ENCODE results near the gene CFAP53.
"Not testable (repeated sequence)": the region's sequence is repeated elsewhere in the genome, so short reads cannot be mapped to it uniquely, and the experiment has no call there.

The CFAP53 gene

DNA sequence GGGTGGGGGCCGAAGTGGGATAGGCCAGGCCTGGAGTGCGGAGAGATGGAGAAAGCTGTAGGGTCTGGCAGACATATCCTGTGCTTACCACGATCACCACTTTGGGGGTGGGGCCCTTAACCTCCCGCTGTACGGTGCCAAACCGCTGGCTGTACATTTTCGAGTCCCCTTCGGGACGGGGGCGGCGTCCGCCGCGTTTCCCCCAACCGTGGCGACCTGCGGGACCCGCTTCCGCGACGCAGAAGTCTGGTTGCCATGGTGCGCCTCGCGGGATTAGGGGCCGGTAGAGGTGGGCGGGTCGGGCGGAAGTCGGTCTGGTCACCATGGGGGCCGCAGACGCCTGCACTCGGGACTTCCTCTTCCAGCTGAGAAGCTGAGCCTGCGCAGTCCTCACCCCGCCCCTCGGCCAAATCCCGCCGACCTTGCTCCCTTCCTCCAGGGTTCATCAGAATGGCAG lies at the start of gene CFAP53:
TSS of gene CFAP53 (minus strand) at position 248 of the 457 bp plus-strand sequence. CDS start at position 157, 91 bp downstream.
- DNase-seq = peak; percentile 53

DNA sequence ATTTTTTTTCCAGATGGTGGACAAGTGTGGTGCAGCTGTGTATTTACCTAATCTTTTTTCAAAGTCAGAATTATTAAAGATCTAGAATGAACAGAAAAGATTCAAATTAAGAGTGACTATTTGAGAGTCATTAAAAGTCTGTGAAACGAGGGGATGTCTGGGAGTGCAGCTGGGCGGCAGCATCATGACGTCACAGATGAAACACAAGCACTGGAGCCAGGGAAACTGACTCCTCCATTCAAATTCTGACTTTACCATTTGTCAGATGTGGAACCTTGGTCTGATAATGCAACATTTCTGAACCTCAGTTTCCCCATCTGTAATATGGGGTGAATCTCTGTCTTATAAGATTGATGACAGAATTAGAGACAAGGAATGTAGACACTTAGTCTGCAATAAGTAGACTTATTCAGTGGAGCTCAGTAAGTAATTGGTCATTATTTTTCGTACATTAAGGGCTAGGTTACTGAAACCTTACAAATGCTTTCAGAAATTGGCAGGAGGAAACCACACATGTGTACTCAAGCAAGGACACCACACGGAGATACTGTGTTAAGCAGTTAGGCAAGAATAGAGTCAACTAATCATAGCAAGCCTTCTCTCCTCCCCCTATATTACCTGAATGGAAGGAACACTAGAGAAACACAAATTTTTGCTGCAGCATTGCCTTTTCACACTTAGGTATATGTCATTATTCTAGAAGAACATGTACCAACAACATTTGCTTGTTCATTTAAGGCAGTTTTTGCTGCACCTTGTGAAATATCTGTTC lies 49.0 kb upstream of the CFAP53 start:
- no peak for DNase-seq

DNA sequence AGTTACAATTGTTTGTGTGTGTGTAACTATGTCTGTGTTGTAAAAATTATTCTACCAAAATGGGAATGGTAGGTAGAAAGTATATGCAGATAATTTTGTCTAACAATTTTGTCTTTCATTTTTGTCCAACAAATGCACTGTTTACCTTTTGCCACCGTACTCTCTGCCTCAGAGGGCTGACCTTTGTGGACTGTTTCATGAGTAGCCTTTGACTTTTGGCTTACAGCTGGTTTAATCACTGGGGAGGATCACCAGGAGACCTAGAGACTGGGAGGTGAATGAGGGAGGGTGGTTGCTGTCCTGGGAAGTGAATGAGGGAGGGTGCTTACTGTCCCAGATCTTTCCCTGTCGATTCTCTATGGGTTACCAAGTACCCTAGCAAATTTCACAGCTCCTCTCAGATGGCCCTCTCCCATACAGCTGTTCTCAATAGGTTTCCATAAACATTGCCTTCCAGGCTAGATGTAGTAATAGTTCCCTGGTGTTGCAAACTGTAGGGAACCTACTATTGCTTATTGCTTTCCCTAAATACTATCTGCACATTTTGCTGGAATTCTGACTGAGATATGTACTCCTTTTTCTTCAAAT lies 47.7 kb upstream of the CFAP53 start:
- DNase-seq = no peak

DNA sequence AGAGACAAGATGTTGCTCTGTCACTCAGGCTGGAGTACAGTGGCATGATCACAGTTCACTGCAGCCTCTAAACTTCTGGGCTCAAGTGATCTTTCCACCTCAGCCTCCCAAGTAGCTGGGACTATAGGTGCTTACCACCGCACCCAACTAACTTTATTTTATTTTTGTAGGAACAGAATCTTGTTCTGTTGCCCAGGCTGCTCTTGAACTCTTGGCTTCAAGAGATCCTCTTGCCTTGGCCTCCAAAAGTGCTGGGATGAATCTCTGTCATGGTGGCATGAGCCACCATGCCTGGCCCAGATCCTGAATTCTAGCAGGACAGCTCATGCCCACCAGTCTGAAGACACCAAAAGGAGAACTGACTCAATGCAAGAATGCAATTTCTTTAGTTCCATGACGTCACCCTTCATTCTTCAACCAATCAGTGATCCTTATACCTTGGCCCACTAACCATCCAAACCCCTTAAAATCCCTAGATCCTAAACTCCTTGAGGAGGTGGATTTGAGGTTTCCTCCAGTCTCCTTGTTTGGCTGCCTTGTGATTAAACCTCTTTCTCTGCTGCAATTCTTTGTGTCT lies 46.8 kb upstream of the CFAP53 start:
- no peak for DNase-seq

GRCh38 chr18:50312296-50313030 lies 46.2 kb upstream of the CFAP53 start:
- no peak for DNase-seq

DNA sequence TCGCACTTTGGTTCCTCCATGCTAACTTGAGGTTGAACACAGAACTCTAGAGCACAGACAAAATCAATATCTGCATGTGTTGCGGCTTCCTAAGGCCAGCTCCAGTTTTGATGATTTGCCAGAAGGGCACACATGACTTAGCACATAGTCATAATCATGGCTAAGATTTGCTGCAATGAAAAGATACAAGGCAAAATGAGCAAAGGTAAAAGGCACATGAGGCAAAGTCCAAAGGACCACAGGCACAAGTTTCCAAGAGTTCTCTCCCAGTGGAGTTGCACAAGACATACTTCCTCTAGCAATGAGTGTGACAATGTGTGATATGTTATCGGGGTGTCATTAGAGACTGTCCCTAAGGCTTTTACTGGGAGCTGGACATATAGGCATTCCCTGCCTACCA lies 45.4 kb upstream of the CFAP53 start:
- DNase-seq = no peak

GRCh38 chr18:50310080-50310479 lies 43.8 kb upstream of the CFAP53 start:
- no peak for DNase-seq

GRCh38 chr18:50308851-50309250 lies 42.6 kb upstream of the CFAP53 start:
- DNase-seq = not testable (repeated sequence)

DNA sequence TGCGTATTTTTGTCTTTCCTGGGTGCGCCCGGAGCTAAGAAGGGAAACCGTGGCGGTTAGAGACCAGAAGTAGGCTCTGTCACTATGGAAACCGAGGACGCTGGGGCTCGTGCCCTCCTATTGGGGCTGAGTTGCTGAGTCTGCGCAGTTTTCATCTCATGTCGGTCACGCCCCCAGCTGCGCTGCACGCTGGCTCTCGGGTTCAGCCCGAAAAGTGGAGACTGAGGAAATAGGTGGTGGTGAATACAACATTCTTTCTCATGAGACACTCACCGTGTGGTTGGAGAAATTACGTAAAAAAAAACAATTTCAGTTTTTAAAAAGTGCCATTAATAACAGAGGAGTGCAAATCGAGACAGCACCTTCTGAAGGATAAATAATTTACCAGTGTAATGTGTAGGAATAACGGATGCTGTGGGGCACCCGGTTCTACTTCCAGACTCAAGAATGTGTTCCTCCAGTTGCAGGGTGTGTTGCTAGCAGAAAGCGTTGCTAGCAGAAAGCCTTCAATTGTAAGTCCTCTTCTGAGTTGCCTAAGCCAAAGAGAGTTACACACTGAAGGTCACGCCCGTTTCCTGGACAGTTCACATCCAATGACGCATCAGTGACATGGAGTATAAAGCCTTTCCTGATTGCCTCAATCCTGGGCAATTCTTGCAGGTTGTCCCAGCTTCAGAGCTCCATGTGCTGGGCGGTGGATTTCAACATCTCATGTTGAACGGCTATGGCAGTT lies 41.6 kb upstream of the CFAP53 start:
- DNase-seq = peak; percentile 51

DNA sequence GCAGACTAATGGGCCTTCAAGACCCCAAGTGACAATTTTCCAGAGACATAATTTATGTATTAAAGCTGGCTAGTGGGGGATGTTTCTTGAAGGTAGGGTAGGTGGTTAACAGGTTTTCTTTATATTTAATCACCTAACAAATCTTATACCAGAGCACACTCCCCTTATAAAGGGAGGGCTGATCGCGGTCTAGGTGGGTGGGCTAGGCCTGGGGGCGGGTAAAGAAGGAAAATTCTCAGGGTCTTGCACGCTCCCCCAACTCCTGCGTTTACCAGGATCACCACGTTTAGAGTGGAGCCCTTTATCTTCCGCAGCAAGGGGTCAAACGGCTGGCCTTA lies 41.1 kb upstream of the CFAP53 start:
- DNase-seq = no peak

DNA sequence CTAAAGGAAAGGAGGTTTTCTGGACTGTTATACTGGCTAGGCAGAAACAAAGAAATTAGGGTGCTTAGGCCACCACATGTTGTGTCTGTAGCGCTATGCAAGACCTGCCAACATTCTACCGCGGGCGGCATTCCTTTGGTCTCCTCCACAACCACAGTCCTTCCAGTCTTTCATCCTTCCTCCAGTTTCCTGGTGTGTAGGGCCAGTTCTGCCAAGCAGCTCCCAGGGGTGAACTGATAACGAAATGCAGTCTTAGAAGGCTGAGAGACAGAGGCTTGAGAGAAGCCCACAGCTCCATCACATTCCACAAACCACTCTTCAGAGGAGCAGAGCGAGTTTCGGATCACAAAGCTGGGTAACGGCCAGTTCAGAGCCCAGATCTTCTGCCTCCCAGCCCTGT lies 40.6 kb upstream of the CFAP53 start:
- DNase-seq = no peak

GRCh38 chr18:50301074-50301473 lies 34.8 kb upstream of the CFAP53 start:
- DNase-seq = no peak

- DNase-seq = no peak
Measured at GRCh38 chr18:50299626-50300388, 33.5 kb upstream of the CFAP53 start.

DNA sequence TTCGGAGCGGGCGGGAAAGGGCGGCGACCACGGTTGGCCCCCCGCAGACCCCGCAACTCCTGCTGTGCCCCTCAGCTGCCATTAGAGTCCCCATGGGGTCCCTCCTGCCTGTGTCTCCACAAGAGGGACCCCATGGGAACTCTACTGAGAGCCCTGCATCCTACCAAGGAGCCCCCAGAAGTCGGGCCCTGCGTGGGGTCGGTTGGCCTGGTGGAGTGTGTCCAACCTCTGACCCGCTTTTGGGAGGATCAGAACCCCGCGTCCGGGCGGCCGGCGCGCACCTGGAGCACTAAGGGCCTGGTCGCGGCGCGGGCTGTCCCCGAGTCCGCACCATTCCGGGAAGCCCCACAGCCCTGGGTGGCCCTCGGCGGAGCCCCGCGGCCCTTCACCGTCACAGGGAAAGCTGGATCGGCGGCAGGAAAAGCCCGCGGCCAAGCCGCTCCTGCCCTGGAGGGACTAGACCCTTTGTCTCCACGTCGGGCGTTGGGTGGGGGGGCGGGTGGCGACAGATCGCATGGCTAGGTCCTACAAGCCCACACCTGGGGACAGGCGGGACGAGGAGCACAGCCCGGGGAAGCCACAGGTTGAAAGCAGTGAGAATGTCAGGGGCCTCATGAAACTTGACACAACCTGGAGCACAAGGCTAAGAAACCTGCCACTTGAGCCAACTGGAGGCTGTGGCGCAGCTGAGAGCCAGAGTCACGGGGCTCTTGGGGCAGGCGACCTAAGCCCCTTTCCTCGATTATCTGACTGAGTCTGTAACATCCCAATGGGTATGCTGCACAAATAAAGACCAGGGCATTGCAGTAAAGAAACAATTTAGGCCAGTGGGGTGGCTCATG lies 32.4 kb upstream of the CFAP53 start:
- no peak for DNase-seq

DNA sequence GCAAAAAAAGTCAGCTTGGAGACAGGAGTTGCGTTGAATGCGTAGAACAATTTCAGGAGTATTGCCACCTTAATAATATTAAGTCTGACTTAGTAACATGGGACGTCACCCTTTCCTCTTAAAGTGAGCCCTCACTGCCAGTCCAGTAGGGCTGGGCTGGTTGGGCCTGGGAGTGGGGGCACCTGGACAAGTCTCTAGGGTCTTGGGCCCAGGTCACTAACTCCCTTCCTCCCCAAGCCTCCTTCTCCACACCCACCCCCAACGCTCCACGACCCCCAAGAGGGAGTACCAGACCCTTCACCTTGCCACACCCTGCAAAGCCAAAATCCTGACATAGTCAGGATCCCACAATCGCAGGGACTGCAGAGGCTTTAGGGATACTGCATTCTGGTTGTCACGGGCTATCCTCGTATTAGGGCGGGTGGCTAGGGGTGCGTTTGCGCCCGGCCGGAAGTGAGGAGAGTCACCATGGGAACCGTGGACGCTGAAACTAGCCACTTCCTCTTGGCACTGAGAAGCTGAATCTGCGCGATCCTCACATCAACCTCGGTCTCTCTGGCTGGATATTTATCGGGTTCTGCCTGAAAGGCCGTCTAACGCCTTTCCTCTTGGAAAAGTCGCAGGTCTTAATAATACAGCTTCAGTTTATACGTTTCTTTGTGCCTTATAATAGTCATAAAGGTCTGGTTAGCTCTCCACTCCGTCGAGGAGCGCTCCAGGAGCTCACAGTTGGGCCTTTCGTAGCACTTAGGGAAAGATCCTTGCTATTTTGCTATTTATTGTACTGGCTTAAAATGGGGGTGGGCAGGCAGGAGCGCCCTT lies 31.5 kb upstream of the CFAP53 start:
- DNase-seq = no peak

GRCh38 chr18:50293039-50293438 lies 26.7 kb upstream of the CFAP53 start:
- no peak for DNase-seq

GRCh38 chr18:50289108-50289443 lies 22.8 kb upstream of the CFAP53 start:
- DNase-seq = no peak

DNA sequence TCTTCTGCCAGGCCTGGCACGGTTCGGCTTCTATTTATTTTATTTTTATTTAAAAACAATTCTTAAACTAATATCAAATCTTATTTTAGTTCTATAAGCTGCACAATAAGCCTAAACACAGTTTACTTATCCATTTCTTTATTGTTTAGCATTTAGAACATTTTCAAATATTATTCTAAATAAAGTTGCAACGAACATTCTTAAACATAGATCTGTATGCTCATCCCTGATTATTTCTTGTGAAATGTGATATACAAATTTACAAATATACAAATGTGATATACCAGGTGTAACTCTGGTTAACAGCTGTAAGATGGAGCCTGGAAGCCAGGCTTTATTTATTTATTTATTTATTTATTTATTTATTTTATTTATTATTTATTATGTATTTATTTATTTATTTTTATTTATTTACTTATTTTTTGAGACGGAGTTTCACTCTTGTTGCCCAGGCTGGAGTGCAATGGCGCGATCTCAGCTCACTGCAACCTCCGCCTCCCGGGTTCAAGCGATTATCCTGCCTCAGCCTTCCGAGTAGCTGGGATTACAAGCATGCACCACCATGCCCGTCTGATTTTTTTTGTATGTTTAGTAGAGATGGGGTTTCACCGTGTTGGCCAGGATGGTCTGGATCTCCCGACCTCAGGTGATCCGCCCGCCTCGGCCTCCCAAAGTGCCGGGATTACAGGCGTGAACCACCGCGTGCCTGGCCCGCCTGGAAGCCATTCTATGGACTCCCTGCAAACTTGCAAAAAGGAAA lies 22.2 kb upstream of the CFAP53 start:
- not testable (repeated sequence) for DNase-seq
